Esophagus muscularis mucosa (tissue), 4 donors: ENCODE data around the gene ACTR1B. TPM values are rescaled to one million over a fixed set of nuclear protein-coding genes. Genes with fewer than 3 reads are reported as not detected.
"Not testable (repeated sequence)": the region's sequence is repeated elsewhere in the genome, so short reads cannot be mapped to it uniquely, and the experiment has no call there.

Experiments used
- DNase-seq: peaks from one replicate; pipeline ENCODE4 v3.0.0-alpha.2; 2017; ENCODE audit errors: extremely low spot score
- H3K27ac ChIP-seq, 4 donors: fragments of 200-600 bp; sonication (generic); replicated peaks in 1 of 4; 1 replicate in 3 of 4; 2 replicates in 1 of 4; pipeline ENCODE4 v1.5.1; 2016 to 2019; ENCODE audit warnings: mild to moderate bottlenecking in 1 of 4
- H3K27me3 ChIP-seq, 4 donors: fragments of 200-600 bp; sonication (generic); one replicate each; pipeline versions ENCODE4 v1.5.1 to v1.6.0; 2016 to 2019
- H3K36me3 ChIP-seq, 4 donors: fragments of 200-600 bp; sonication (generic); one replicate each; pipeline ENCODE4 v1.5.1; 2016 to 2019
- H3K4me1 ChIP-seq, 4 donors: fragments of 200-600 bp; sonication (generic); one replicate each; pipeline ENCODE4 v1.5.1; 2016 to 2019
- H3K4me3 ChIP-seq, 4 donors: fragments of 200-600 bp; sonication (generic); 1 replicate in 2 of 4; 2 replicates in 2 of 4; pipeline ENCODE4 v1.5.1; 2016 to 2019; ENCODE audit warnings: mild to moderate bottlenecking in 4 of 4, moderate library complexity in 1 of 4
- H3K9me3 ChIP-seq, 4 donors: fragments of 200-600 bp; sonication (generic); 1 replicate in 3 of 4; 2 replicates in 1 of 4; pipeline ENCODE4 v1.5.1; 2016 to 2019
- EP300 ChIP-seq: sonication (generic); formaldehyde crosslinking; IDR thresholded peaks from one replicate; pipeline ENCODE4 v1.6.1; 2017; ENCODE audit warnings: antibody characterized with exemption
- POLR2A ChIP-seq: fragments of 450-650 bp; IDR thresholded peaks from one replicate; pipeline ENCODE4 v1.6.1; 2017; ENCODE audit warnings: antibody characterized with exemption, moderate library complexity, mild to moderate bottlenecking, low read depth
- POLR2AphosphoS5 ChIP-seq, 2 donors: sonication (generic); formaldehyde crosslinking; IDR thresholded peaks; one replicate each; pipeline ENCODE4 v1.6.1; 2017; ENCODE audit warnings: antibody characterized with exemption in 2 of 2
- WGBS: methylation state at CpG from one replicate; pipeline ENCODE4 v1.1.5; 2018; 5-methylcytosine and 5-hydroxymethylcytosine counted together
- intact Hi-C: fragments of 100-400 bp; cut with DNase I; formaldehyde crosslinking; loops from one replicate; pipeline ENCODE4 v1.15.1; 2023
- small RNA-seq, 3 donors: library from RNA; depleted of rRNA; stranded (forward); fragments of <200 nt; gene quantifications; one replicate each; pipeline ENCODE3, GENCODE V24; 2016
- total RNA-seq, 4 donors: library from RNA; depleted of rRNA; stranded (reverse); fragments of >200 nt; gene quantifications; one replicate each; pipeline versions ENCODE4 v1.1.0 to v1.2.1, GENCODE V29; 2016
- TF ChIP-seq, protein P1 (sequence below), 3 experiments: fragments of 200-600 bp in 2 of 3; fragments of 450-650 bp in 1 of 3; sonication (generic) in 2 of 3; IDR thresholded peaks; one replicate each; pipeline ENCODE4 v1.5.1; 2017 to 2019; ENCODE audit warnings: antibody characterized with exemption in 3 of 3, mild to moderate bottlenecking in 2 of 3, moderate library complexity in 1 of 3

Gene ACTR1B
- total RNA-seq, 4 donors from 2014 or later: 74.3 to 89.2 (median 83.9) TPM

DNA sequence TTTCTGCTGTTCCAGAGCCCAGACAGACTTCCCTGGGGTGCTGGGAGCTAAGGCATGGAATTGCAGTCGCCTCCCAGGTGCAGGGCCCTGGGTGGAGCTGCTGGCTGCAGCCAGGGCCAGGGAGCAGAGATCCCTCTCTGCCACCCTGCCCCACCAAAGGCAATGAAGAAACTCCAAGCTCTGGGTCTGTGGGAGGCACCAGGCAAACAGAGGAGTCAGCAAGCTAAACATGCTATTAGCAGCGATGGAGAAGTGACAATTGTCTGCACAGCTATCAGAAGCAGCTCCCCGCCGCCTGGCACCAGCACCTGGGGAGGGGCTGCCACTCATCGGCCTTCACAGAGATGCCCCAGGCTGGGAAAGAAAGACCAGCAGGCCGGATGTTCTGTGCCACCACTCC, 45.9 kb downstream of the ACTR1B start:
- no peaks in the 10 kb centered on the region for H3K27me3 ChIP-seq
- H3K4me1 ChIP-seq: no peaks in the 10 kb centered on the region
- no peak for DNase-seq
- intact Hi-C loops: no loop called here
- H3K36me3 ChIP-seq: no peaks in the 10 kb centered on the region
- no peak overlapping the region for H3K4me3 ChIP-seq
- TF ChIP-seq POLR2AphosphoS5 (IDR thresholded peaks at IDR 0.05) (no peak), EP300 (no peak), POLR2A (no peak)
- TF ChIP-seq, protein P1, sequence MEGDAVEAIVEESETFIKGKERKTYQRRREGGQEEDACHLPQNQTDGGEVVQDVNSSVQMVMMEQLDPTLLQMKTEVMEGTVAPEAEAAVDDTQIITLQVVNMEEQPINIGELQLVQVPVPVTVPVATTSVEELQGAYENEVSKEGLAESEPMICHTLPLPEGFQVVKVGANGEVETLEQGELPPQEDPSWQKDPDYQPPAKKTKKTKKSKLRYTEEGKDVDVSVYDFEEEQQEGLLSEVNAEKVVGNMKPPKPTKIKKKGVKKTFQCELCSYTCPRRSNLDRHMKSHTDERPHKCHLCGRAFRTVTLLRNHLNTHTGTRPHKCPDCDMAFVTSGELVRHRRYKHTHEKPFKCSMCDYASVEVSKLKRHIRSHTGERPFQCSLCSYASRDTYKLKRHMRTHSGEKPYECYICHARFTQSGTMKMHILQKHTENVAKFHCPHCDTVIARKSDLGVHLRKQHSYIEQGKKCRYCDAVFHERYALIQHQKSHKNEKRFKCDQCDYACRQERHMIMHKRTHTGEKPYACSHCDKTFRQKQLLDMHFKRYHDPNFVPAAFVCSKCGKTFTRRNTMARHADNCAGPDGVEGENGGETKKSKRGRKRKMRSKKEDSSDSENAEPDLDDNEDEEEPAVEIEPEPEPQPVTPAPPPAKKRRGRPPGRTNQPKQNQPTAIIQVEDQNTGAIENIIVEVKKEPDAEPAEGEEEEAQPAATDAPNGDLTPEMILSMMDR (IDR thresholded peaks at IDR 0.05): no peak
- WGBS: no CpG with 5 or more reads among the region's 6 CpGs
- H3K27ac ChIP-seq: no peak overlapping the region
- H3K9me3 ChIP-seq: no peaks in the 10 kb centered on the region

DNA sequence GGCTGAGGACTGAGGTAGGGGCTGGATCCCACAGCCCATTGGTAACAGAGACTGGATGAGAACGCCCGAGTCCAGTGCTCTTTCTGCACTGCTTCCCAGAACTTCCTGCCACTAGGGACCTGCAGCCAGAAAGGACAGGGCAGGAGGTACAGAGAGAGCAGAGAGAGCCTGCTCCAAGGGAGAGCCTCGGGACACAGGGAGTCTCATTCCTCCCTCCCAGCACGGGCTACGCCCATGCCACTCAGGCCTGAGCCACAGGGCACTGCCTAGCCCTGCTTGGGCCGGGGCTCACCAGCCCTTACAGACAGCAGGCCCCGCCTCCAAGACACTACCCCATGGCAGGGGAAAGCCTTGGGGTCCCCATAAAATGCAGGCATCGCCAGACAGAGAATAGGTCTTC, 48.1 kb downstream of the ACTR1B start:
- H3K27me3 ChIP-seq, H3K9me3 ChIP-seq, DNase-seq, H3K27ac ChIP-seq, H3K4me1 ChIP-seq, H3K36me3 ChIP-seq, intact Hi-C loops, H3K4me3 ChIP-seq: not testable (repeated sequence)
- no CpG with 5 or more reads among the region's 8 CpGs for WGBS

DNA sequence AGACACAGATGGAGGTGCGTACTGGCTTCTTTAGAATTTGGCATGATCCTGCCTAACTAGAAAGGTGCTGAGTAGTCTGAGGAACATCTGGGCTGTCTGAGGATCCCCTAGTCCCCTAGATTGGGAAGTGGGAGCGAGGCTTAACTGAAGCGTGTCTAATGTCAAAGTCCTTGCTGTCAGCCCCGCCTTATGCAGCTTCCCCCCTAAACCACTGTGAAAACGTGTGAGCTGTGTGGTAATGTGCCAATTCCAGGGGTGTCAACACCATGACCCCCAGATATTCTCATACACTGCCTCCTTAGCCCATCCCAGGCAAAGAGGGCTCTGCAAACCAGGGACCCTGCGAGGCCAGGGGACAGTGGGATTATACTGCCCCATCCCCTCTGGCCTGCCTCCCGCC, 51.9 kb downstream of the ACTR1B start:
- H3K27me3 ChIP-seq, DNase-seq, H3K27ac ChIP-seq, H3K4me3 ChIP-seq, H3K36me3 ChIP-seq, H3K9me3 ChIP-seq, intact Hi-C loops, H3K4me1 ChIP-seq: not testable (repeated sequence)
- WGBS: no CpG with 5 or more reads among the region's 7 CpGs

DNA sequence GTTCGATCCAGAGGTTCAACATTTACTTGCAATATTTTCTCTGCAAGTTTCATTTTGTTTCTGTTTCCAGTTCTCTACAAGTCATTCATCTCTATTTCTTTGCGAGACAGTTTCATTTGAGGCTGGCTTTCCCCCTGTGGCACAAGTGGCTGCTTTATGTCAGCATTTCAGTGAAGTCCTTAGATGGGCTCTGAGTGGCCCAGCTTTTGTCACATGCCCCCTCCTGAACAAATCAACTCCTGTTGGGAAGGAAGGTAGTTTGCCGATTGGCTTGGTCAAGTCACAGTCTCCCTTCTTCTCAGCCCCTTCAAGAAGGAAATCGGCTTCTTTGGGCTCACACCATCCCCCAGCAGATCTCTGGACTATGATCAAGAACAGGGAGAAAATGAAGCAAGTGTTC, 55.1 kb downstream of the ACTR1B start:
- H3K27ac ChIP-seq, intact Hi-C loops, H3K36me3 ChIP-seq, H3K4me1 ChIP-seq, DNase-seq, H3K27me3 ChIP-seq, H3K9me3 ChIP-seq, H3K4me3 ChIP-seq: not testable (repeated sequence)
- 76% methylated on average over 4 of the region's 4 CpGs for WGBS

Small RNA genes within 50 kb of the gene (small RNA-seq; reads per million reads assigned to genes)
- 0 to 0.19 (median 0) reads per million in 3 donors for gene RNU4-8P

Other genes starting within 250 kb of the ACTR1B start
- gene ANKRD36B, start 74.2 kb downstream of the ACTR1B start, total RNA-seq: 10 to 100 TPM in 3 of 4 donors, 1 to 10 TPM in 1; 9.4 to 25.7 (median 15.0) TPM
- gene COX5B, start 18.0 kb downstream of the ACTR1B start, total RNA-seq: 100 to 1,000 TPM; 382 to 507 (median 481) TPM
- gene C2orf92, start 5.7 kb upstream of the ACTR1B start, total RNA-seq: 1 to 10 TPM; 2.1 to 6.5 (median 3.6) TPM
- 1 to 10 TPM; 1.2 to 3.5 (median 1.8) TPM for gene ZAP70, start 49.5 kb upstream of the ACTR1B start, total RNA-seq